AG04449 (cell line): ENCODE data around the gene PRPF8.

Experiments
- CTCF ChIA-PET: fragments of 350-600 bp; formaldehyde crosslinking; extraction: SDS; loops from one replicate; lab custom pipeline; 2021; ENCODE audit warnings: antibody characterized with exemption; lab: Yijun Ruan, JAX
- POLR2A ChIA-PET: fragments of 400-600, 350-600 bp; formaldehyde crosslinking; extraction: SDS; loops from one replicate; lab custom pipeline; 2020; ENCODE audit warnings: antibody characterized with exemption, inconsistent platforms; lab: Yijun Ruan, JAX
- DNase-seq: peaks from one replicate; pipeline ENCODE4 v3.0.0-alpha.2; 2010; ENCODE audit warnings: low read depth, low spot score
- H3K4me3 ChIP-seq: 2 replicates; pipeline ENCODE4 v1.5.1; 2011; ENCODE audit warnings: low read depth, mild to moderate bottlenecking, control low read depth, low read length
- TF ChIP-seq, protein P1 (sequence below): IDR thresholded peaks from one replicate; pipeline ENCODE4 v1.5.1; 2011; ENCODE audit warnings: mild to moderate bottlenecking, moderate library complexity, low read length, control low read depth, inconsistent platforms; ENCODE audit not compliant: insufficient read depth; ENCODE audit errors: missing control alignments

Gene PRPF8

DNA sequence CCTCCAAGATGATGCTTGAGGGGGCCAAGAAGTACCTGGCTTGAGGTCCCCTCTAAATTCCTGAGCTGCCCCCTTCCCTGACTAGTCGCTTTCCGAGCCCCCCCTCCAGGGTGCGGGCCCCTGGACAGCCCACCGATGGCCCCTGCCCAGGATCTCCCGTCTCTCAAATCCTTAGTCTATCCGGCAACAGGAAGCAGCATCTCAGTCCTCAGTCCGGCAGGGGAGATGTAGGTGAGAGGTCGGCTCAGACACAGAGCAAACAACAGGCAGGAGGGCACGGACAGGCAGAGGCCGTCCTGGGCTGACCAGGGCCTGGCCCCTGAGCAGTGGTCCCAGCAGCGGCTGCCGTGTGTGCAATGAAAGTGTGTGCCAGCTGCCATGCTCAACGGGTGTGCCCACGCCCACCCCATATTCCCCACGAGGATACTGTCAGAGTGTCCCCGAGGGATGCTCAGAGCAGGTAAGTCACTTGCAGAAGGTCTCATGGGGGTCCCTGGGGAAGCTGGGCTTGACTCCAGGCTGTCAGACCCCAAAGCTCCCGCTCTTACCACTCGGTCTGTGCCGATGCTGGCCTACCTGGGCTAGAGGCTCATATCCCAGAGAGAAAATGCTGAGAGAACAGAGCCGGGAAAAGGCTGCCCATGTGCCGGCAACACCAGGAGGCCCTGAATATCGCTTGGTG is 63.3 kb downstream of the PRPF8 start:
- CTCF ChIA-PET: no interaction called here
- DNase-seq: no peak
- TF ChIP-seq, protein P1, sequence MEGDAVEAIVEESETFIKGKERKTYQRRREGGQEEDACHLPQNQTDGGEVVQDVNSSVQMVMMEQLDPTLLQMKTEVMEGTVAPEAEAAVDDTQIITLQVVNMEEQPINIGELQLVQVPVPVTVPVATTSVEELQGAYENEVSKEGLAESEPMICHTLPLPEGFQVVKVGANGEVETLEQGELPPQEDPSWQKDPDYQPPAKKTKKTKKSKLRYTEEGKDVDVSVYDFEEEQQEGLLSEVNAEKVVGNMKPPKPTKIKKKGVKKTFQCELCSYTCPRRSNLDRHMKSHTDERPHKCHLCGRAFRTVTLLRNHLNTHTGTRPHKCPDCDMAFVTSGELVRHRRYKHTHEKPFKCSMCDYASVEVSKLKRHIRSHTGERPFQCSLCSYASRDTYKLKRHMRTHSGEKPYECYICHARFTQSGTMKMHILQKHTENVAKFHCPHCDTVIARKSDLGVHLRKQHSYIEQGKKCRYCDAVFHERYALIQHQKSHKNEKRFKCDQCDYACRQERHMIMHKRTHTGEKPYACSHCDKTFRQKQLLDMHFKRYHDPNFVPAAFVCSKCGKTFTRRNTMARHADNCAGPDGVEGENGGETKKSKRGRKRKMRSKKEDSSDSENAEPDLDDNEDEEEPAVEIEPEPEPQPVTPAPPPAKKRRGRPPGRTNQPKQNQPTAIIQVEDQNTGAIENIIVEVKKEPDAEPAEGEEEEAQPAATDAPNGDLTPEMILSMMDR: no peak
- no peak overlapping the region for H3K4me3 ChIP-seq
- POLR2A ChIA-PET: no interaction called here

DNA sequence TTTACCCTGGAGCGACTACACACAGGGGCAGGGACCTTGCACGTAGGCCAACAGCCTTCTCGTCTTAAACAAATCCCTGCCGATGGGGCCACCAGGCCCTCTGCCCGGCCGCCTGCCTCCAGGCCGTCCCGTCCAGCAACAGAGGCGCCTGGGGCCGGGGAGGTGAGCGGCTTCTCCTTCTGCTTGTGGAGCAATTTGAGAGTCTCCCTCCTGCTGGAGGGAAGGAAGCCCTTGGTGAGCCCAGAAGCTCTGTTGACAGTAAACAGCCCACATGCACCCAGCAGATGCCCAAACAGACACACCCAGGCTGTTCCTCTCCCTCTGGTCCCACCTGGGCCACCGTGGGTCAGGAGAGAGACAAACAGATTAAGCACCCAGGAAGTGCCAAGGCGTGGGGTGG is 64.2 kb downstream of the PRPF8 start:
- H3K4me3 ChIP-seq: no peak overlapping the region
- DNase-seq: no peak
- POLR2A ChIA-PET: no interaction called here
- CTCF ChIA-PET: interaction anchor here (0.7 kb wide), 1 partner anchor 13 kb away, joined by 3 read pairs; no protein-coding TSS in a partner anchor
- TF ChIP-seq, protein P1: no peak

DNA sequence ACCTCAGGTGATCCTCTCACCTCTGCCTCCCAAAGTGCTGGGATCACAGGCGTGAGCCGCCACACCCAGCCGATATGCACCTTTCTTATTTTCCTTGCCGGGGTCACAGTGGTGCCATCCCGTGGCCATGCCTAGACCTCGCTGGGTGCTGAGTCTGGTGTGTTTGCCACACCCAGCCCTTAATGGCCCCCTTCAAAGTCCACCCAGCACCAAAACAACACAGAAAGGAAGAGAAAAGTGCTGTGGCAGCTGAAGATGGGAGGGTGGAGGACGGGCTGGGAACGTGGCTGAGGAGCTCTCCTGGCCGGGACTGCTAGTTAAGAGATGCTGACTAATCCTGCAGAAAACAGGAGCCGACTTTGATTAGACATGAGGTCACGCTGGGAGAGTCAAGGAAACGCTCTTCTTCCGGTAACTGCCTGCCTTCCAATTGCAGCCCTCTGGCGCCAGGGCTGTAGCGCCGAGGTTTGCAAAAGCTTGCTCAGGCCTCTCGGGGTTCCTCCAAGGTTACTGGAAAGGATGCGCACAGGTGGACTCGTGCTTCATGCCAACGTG is 67.0 kb downstream of the PRPF8 start:
- POLR2A ChIA-PET: no interaction called here
- TF ChIP-seq, protein P1: no peak
- H3K4me3 ChIP-seq: no peak overlapping the region
- DNase-seq: peak; percentile 29
- CTCF ChIA-PET: interaction anchor here (1.0 to 3.0 kb wide), 5 partner anchors 8 to 56 kb away, joined by 3 to 16 read pairs (median 5); partner anchors contain the start of gene RILP

DNA sequence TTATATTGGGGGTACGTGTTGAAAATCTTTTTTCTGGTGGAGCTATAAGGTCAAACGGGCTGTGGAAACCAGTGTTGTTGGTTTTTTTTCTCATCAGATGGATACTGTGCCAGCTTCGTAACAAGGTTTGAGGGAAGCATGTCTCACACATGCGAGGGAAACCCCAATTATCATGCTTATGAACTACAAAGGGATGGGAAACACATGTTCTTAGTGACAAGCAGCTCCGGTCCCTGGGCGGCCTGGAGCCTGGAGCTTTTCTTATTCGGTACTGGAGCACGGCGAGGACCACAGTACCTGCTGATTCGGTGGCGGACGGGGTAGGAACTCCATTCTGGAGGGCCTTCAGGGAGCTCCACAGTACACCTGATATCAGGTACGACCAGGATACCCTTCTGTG is 68.6 kb downstream of the PRPF8 start:
- H3K4me3 ChIP-seq: no peak overlapping the region
- CTCF ChIA-PET: interaction anchor here (1.0 to 3.0 kb wide), 4 partner anchors 9 to 83 kb away, joined by 3 to 16 read pairs (median 4); partner anchors contain the start of gene SLC43A2
- POLR2A ChIA-PET: no interaction called here
- TF ChIP-seq, protein P1: no peak
- DNase-seq: no peak

DNA sequence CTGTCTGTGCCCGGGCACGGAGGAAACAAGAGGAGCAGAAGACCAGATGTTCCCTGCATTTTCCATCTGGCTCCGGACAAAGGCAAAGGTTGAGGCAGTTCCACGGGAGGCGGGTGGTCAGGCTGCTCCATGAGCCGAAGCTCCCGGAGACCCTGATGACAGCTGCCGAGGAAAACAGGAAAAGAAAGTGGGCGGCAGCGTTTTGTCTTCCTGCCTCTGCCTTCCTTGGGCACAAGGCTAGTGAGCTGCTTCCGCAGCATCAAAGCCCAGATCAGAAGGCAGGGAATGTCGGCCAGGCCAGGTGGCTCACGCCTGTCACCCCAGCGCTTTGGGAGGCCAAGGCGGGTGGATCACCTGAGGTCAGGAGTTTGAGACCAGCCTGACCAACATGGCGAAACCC is 72.3 kb downstream of the PRPF8 start:
- POLR2A ChIA-PET: no interaction called here
- CTCF ChIA-PET: interaction anchor here (1.3 kb wide), 1 partner anchor 11 kb away, joined by 4 read pairs; no protein-coding TSS in a partner anchor

DNA sequence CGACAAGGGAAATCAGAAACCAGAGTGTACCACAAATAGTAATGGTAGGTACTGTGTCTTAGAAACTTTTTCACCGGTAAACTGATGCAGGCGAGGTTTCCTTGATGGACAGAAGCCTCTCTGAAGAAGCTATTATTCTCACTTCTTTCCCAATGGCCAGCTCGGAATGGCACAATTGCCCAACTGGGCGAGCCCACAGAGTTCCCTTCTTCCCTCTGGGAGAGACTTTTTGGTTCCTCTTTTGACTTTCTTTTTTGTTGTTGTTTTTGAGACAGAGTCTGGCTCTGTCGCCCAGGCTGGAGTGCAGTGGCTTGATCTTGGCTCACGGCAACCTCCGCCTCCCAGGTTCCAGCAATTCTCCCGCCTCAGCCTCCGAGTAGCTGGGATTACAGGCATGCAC is 73.0 kb downstream of the PRPF8 start:
- POLR2A ChIA-PET: no interaction called here
- CTCF ChIA-PET: interaction anchor here (1.0 to 1.3 kb wide), 2 partner anchors 10 to 97 kb away, joined by 3 to 4 read pairs; no protein-coding TSS in a partner anchor
- DNase-seq: no peak
- TF ChIP-seq, protein P1: no peak
- H3K4me3 ChIP-seq: no peak overlapping the region

More for the DNA sequence above, 72.3 kb downstream of the PRPF8 start:
- H3K4me3 ChIP-seq: no peak overlapping the region
- TF ChIP-seq, protein P1: no peak
- no peak for DNase-seq
